H1 (cell line): Measurements from ENCODE around the gene MOV10L1. TPM values are rescaled to one million over a fixed set of nuclear protein-coding genes. Genes with fewer than 3 reads are reported as not detected.

ENCODE experiments used
- CTCF ChIA-PET: fragments of 300-600 bp; sonication (Branson Sonifier 250); formaldehyde crosslinking; loops from one replicate; lab custom pipeline; 2021; ENCODE audit not compliant: partially characterized antibody; lab: Charles Lee
- POLR2A ChIA-PET: fragments of 300-600 bp; sonication (Branson Sonifier 250); formaldehyde crosslinking; loops from one replicate; lab custom pipeline; 2021; ENCODE audit warnings: inconsistent platforms; ENCODE audit not compliant: partially characterized antibody; lab: Charles Lee
- DNase-seq, 2 experiments: peaks; one replicate each; pipeline versions ENCODE4 v3.0.0 to v3.0.0-alpha.2; 2010 to 2022; ENCODE audit warnings: low spot score in 2 of 2, low read depth in 1 of 2, mixed read lengths in 1 of 2
- FAIRE-seq: peaks from 2 replicates; lab custom pipeline; 2011; peaks lifted over from hg19 to GRCh38; lab: Jason Lieb, UNC
- H2AFZ ChIP-seq: 2 replicates; pipeline ENCODE4 v1.8.1; 2012; ENCODE audit warnings: low read length, inconsistent platforms
- H2AK5ac ChIP-seq: 2 replicates; pipeline ENCODE4 v1.6.1; 2013; ENCODE audit warnings: low read depth, low read length
- H2BK120ac ChIP-seq: replicated peaks from 2 replicates; pipeline ENCODE3; 2013; ENCODE audit warnings: low read depth, low read length, inconsistent platforms
- H2BK12ac ChIP-seq: 2 replicates; pipeline ENCODE4 v1.6.1; 2013; ENCODE audit warnings: low read depth, low read length
- H2BK15ac ChIP-seq: 2 replicates; pipeline ENCODE4 v1.6.1; 2013; ENCODE audit warnings: low read length
- H2BK20ac ChIP-seq: 2 replicates; pipeline ENCODE4 v1.6.1; 2013; ENCODE audit warnings: low read length
- H2BK5ac ChIP-seq: 2 replicates; pipeline ENCODE4 v1.6.1; 2013; ENCODE audit warnings: low read depth, low read length
- H3K14ac ChIP-seq: 2 replicates; pipeline ENCODE4 v1.6.1; 2013; ENCODE audit warnings: inconsistent platforms; ENCODE audit not compliant: insufficient read length
- H3K18ac ChIP-seq: 2 replicates; pipeline ENCODE4 v1.6.1; 2013; ENCODE audit warnings: low read length; ENCODE audit errors: extremely low read depth
- H3K23ac ChIP-seq: 2 replicates; pipeline ENCODE4 v1.6.1; 2013; ENCODE audit warnings: inconsistent platforms; ENCODE audit not compliant: insufficient read length
- H3K23me2 ChIP-seq: 2 replicates; pipeline ENCODE4 v1.6.1; 2013; ENCODE audit warnings: low read depth, low read length
- H3K27ac ChIP-seq: 2 replicates; pipeline ENCODE4 v1.6.1; 2011; ENCODE audit warnings: low read depth, low read length, inconsistent platforms
- H3K27me3 ChIP-seq, 4 experiments: replicated peaks in 1 of 4; 1 replicate in 1 of 4; 2 replicates in 3 of 4; pipeline versions ENCODE4 v1.6.1 to v1.8.1; 2011 to 2013; ENCODE audit warnings: low read length in 3 of 4, mild to moderate bottlenecking in 3 of 4, inconsistent platforms in 2 of 4, mixed read lengths in 2 of 4, moderate library complexity in 1 of 4; ENCODE audit not compliant: control insufficient read depth in 3 of 4, insufficient read depth in 3 of 4; ENCODE audit errors: extremely low read depth in 1 of 4
- H3K36me3 ChIP-seq, 4 experiments: 2 replicates each; pipeline versions ENCODE4 v1.6.1 to v1.8.1; 2011 to 2013; ENCODE audit warnings: mild to moderate bottlenecking in 4 of 4, low read length in 3 of 4, moderate library complexity in 2 of 4, control low read depth in 1 of 4, inconsistent platforms in 1 of 4; ENCODE audit not compliant: insufficient read depth in 4 of 4, control insufficient read depth in 2 of 4
- H3K4ac ChIP-seq: replicated peaks from 2 replicates; pipeline ENCODE3; 2013; ENCODE audit warnings: low read length, low read depth, mixed read lengths, inconsistent platforms; ENCODE audit not compliant: insufficient read length
- H3K4me1 ChIP-seq, 4 experiments: replicated peaks in 1 of 4; 1 replicate in 1 of 4; 2 replicates in 3 of 4; pipeline versions ENCODE4 v1.6.1 to v1.8.1; 2011 to 2013; ENCODE audit warnings: low read length in 3 of 4, inconsistent platforms in 2 of 4, mixed read lengths in 1 of 4; ENCODE audit not compliant: insufficient read depth in 4 of 4, control insufficient read depth in 3 of 4
- H3K4me2 ChIP-seq, 2 experiments: 2 replicates each; pipeline versions ENCODE4 v1.6.1 to v1.8.1; 2011 to 2013; ENCODE audit warnings: low read depth in 2 of 2, low read length in 2 of 2, control low read depth in 1 of 2, inconsistent platforms in 1 of 2, mild to moderate bottlenecking in 1 of 2; ENCODE audit not compliant: insufficient read depth in 1 of 2
- H3K4me3 ChIP-seq, 4 experiments: fragments of 200-600, 300-600 bp in 1 of 4; sonication (generic), shearing (Covaris generic), sonication (Bioruptor Twin) in 1 of 4; 2 replicates each; pipeline versions ENCODE4 v1.5.1 to v1.8.1; 2011 to 2016; ENCODE audit warnings: low read length in 4 of 4, low read depth in 3 of 4, control low read depth in 2 of 4, inconsistent platforms in 2 of 4, mild to moderate bottlenecking in 2 of 4, mixed read lengths in 1 of 4, moderate library complexity in 1 of 4; ENCODE audit not compliant: insufficient read depth in 2 of 4; ENCODE audit errors: extremely low read depth in 1 of 4
- H3K56ac ChIP-seq: replicated peaks from 2 replicates; pipeline ENCODE3; 2013; ENCODE audit warnings: low read depth, mild to moderate bottlenecking, mixed read lengths, low read length, inconsistent platforms; ENCODE audit not compliant: insufficient read length
- H3K79me1 ChIP-seq: 2 replicates; pipeline ENCODE4 v1.6.1; 2013; ENCODE audit warnings: low read depth, low read length, control low read depth
- H3K79me2 ChIP-seq, 2 experiments: 2 replicates each; pipeline versions ENCODE4 v1.6.1 to v1.8.1; 2012 to 2013; ENCODE audit warnings: low read length in 2 of 2, mild to moderate bottlenecking in 2 of 2, inconsistent platforms in 1 of 2; ENCODE audit not compliant: insufficient read depth in 2 of 2, control insufficient read depth in 1 of 2
- H3K9ac ChIP-seq, 4 experiments: replicated peaks in 1 of 4; 1 replicate in 1 of 4; 2 replicates in 3 of 4; pipeline versions ENCODE4 v1.6.1 to v1.8.1; 2011 to 2013; ENCODE audit warnings: low read depth in 3 of 4, low read length in 3 of 4, control low read depth in 2 of 4, mild to moderate bottlenecking in 2 of 4, moderate library complexity in 2 of 4, inconsistent platforms in 1 of 4; ENCODE audit errors: extremely low read depth in 1 of 4
- H3K9me3 ChIP-seq, 2 experiments: 2 replicates each; pipeline versions ENCODE4 v1.6.1 to v1.8.1; 2012 to 2013; ENCODE audit warnings: mild to moderate bottlenecking in 2 of 2, moderate library complexity in 2 of 2, control low read depth in 1 of 2, inconsistent platforms in 1 of 2, low read depth in 1 of 2, low read length in 1 of 2, mixed read lengths in 1 of 2; ENCODE audit not compliant: insufficient read depth in 2 of 2
- H4K20me1 ChIP-seq, 2 experiments: replicated peaks in 1 of 2; 2 replicates each; pipeline versions ENCODE3 to v1.8.1; 2011 to 2013; ENCODE audit warnings: inconsistent platforms in 2 of 2, low read length in 2 of 2, mild to moderate bottlenecking in 1 of 2; ENCODE audit not compliant: insufficient read depth in 2 of 2, control insufficient read depth in 1 of 2
- H4K5ac ChIP-seq: 2 replicates; pipeline ENCODE4 v1.6.1; 2013; ENCODE audit warnings: low read length, low read depth, mixed read lengths, inconsistent platforms; ENCODE audit not compliant: insufficient read length
- H4K8ac ChIP-seq: 2 replicates; pipeline ENCODE4 v1.8.0; 2013; ENCODE audit warnings: mild to moderate bottlenecking, moderate library complexity, low read length, inconsistent platforms; ENCODE audit not compliant: insufficient read depth; ENCODE audit errors: extremely low read depth
- H4K91ac ChIP-seq: replicated peaks from 2 replicates; pipeline ENCODE3; 2013; ENCODE audit warnings: low read length, mixed read lengths, inconsistent platforms; ENCODE audit not compliant: insufficient read length
- CREB1 ChIP-seq: IDR thresholded peaks from 2 replicates; pipeline ENCODE4 v1.6.1; 2012; ENCODE audit warnings: inconsistent platforms
- GABPA ChIP-seq: IDR thresholded peaks from 2 replicates; pipeline ENCODE4 v1.6.1; 2011; ENCODE audit warnings: mild to moderate bottlenecking, low read length, moderate library complexity, borderline replicate concordance; ENCODE audit not compliant: insufficient read depth
- RBBP5 ChIP-seq: IDR thresholded peaks from 2 replicates; pipeline ENCODE4 v1.7.1; 2012; ENCODE audit warnings: low read depth, mild to moderate bottlenecking, inconsistent platforms, low read length, moderate library complexity, borderline replicate concordance
- SIRT6 ChIP-seq: IDR thresholded peaks from one replicate; pipeline ENCODE4 v1.7.1; 2012; ENCODE audit warnings: low read length, inconsistent platforms
- WGBS, 2 experiments: shearing (Covaris generic) in 1 of 2; methylation state at CpG; one replicate each; pipeline versions ENCODE4 v1.1.6 to v1.1.7; 2013 to 2015; ENCODE audit warnings: low lambda C conversion rate in 2 of 2, mixed read lengths in 2 of 2, inconsistent platforms in 1 of 2, low coverage in 1 of 2, missing lambda C conversion rate in 1 of 2; ENCODE audit not compliant: insufficient replicate concordance in 2 of 2, insufficient coverage in 1 of 2, insufficient read length in 1 of 2; ENCODE audit errors: extremely low coverage in 1 of 2, missing lambda C conversion rate in 1 of 2; 5-methylcytosine and 5-hydroxymethylcytosine counted together
- polyA plus RNA-seq, 7 experiments: library from polyadenylated mRNA; depleted of rRNA in 3 of 7; stranded (reverse) in 5 of 7; unstranded in 2 of 7; fragments of >200 nt in 5 of 7; fragments of 200-250 nt in 2 of 7; gene quantifications; 1 replicate in 5 of 7; 2 replicates in 1 of 7; 4 replicates in 1 of 7; pipeline versions ENCODE4 v1.2.1 to v1.2.3, GENCODE V29; 2011 to 2013; ENCODE audit warnings: missing spikeins in 2 of 7, mixed read lengths in 2 of 7
- total RNA-seq: library from RNA; stranded (reverse); fragmentation: NEBNext Ultra II Directional; extraction: Animal tissue kit (Norgen Biotek cat#: 25700); gene quantifications from 2 replicates; pipeline ENCODE4 v1.2.1, GENCODE V29; 2021

MOV10L1 gene
- total and polyA plus RNA-seq, 2 of the 8 experiments (the other 6 are each of a cell fraction or from before 2014, with no cell fraction given) = 0.32 TPM; not detected in 1

- Histone ChIP-seq H3K4me2 (peak overlapping the region; percentile 82 to 99), H4K20me1 (peaks cover 7 to 20% of the 10 kb centered on the region in 2 experiments), H2BK15ac (no peak overlapping the region; the same call in 1 of the 2 replicates), H4K5ac (no peak overlapping the region), H2BK12ac (0 out of 2 replicates have a peak overlapping the region, but pooled peaks have one; percentile 50), H2BK120ac (no peak overlapping the region), H3K4me3 (peak overlapping the region; percentile 40 to 87 (median 56); a peak in 6 of 8 replicates), H4K8ac (peak overlapping the region; percentile 29), H3K9me3 (no peaks in the 10 kb centered on the region), H2AK5ac (no peak overlapping the region), H3K23ac (no peak overlapping the region), H3K9ac (no peak overlapping the region), H3K79me1 (peaks cover 5% of the 10 kb centered on the region; the same call in 1 of the 2 replicates), H3K14ac (no peak overlapping the region), H3K27ac (no peak overlapping the region), H3K18ac (no peak overlapping the region; the same call in none of the 2 replicates), H3K56ac (no peak overlapping the region), H3K23me2 (peaks cover 8% of the 10 kb centered on the region; the same call in 1 of the 2 replicates), H2AFZ (no peak overlapping the region), H3K36me3 (no peaks in the 10 kb centered on the region), H3K27me3 (peaks cover 0 to 13% (median 5%) of the 10 kb centered on the region in 4 experiments; a peak in 3 of 7 replicates), H2BK5ac (0 out of 2 replicates have a peak overlapping the region, but pooled peaks have one; percentile 16), H2BK20ac (0 out of 2 replicates have a peak overlapping the region, but pooled peaks have one; percentile 86), H3K79me2 (peaks cover 0 to 4% of the 10 kb centered on the region in 2 experiments; a peak in 1 of 4 replicates), H3K4me1 (peaks cover 2 to 15% (median 9%) of the 10 kb centered on the region in 4 experiments; a peak in 6 of 7 replicates), H3K4ac (peak overlapping the region; percentile 77), H4K91ac (no peak overlapping the region)
- WGBS, 2 experiments = 37% methylated on average over 24 of the region's 32 CpGs; no CpG with 5 or more reads in 1 of the 2 experiments
- DNase-seq (peak in 1 of 2 experiments; percentile 72), FAIRE-seq (no peak)
- ChIA-PET POLR2A (interaction anchor here (0.8 to 1.5 kb wide), 6 partner anchors 10 to 24 kb away, joined by 3 to 8 read pairs (median 4); partner anchors contain the start of gene PANX2), CTCF (interaction anchor here (0.6 to 1.3 kb wide), 10 partner anchors 8 to 513 kb away, joined by 3 to 9 read pairs (median 3); partner anchors contain the start of gene PANX2)
- TF ChIP-seq RBBP5 (peak; percentile 16; the same call in 1 of the 2 replicates), SIRT6 (no peak), CREB1 (no peak), GABPA (peak; percentile 50; the same call in 1 of the 2 replicates)
These were observed 94.4 kb downstream of the MOV10L1 start for GRCh38 chr22:50184004-50184901.
